ENCODE data around the gene ATP13A4.

Gene ATP13A4

DNA sequence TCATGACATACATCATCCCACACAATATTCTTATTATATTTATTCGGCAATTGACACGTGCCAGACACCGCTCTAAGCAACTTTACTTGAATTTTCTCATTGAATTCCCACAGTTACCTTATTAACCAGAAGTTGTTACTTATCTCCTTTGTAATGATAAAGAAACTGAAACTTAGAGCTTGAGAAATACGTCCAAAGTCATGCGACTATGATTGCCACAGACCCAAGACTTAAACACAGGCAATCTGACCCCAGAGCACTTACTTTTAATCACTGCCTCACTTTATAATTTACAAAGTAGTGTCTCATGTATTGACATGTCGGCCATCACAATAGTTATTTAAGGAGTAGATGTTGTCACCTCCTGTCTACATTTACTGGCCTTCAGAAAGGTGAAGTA, 64.7 kb downstream of the ATP13A4 start:
- no peak for DNase-seq

GRCh38 chr3:193488741-193489140, 66.0 kb downstream of the ATP13A4 start:
- no peak for DNase-seq

- DNase-seq, result no peak
Observed at GRCh38 chr3:193483988-193484539, 70.6 kb downstream of the ATP13A4 start.

DNA sequence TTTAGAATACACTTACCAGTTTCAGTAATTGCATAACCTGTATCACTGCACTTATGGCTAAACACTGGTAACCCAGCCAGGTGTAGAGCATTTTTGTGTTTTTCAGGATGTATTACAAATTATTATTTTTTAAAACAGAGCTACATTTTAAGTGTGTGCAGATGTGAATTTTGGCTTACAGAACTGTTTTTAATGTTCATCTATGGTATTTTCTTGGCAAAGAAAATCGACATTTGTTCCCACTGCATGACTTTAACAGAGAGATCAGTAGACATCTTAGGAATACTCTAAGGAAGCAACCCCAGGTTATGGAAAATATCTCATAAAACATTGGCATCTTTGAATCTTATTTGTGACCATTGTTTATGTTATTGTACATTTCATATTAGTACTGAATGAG, 73.3 kb downstream of the ATP13A4 start:
- no peak for DNase-seq

DNA sequence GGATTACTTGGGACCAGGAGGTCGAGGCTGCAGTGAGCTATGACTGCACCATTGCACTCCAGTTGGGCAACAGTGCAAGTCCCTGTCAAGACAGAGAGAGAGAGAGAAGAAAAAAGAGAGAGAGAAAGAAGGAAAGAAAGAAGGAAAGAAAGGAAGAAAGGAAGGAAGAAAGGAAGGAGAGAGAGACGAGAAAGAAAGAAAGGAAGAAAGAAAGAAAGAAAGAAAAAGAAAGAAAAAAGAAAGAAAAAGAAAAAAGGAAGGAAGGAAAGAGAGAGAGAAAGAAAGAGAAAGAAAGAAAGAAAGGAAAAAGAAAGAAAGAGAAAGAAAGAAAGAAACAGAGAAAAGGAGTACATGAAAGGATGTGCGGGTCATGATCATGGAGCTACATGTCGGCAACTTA, 80.2 kb downstream of the ATP13A4 start:
- no peak for DNase-seq

GRCh38 chr3:193470710-193471109, 84.0 kb downstream of the ATP13A4 start:
- no peak for DNase-seq

- no peak for DNase-seq
Observed at GRCh38 chr3:193465992-193466608, 88.6 kb downstream of the ATP13A4 start.

GRCh38 chr3:193464889-193465288, 89.8 kb downstream of the ATP13A4 start:
- no peak for DNase-seq

- DNase-seq, result no peak
Observed at GRCh38 chr3:193457526-193457925, 97.2 kb downstream of the ATP13A4 start.

- no peak for DNase-seq
Observed at GRCh38 chr3:193452338-193452737, 102.4 kb downstream of the ATP13A4 start.

DNA sequence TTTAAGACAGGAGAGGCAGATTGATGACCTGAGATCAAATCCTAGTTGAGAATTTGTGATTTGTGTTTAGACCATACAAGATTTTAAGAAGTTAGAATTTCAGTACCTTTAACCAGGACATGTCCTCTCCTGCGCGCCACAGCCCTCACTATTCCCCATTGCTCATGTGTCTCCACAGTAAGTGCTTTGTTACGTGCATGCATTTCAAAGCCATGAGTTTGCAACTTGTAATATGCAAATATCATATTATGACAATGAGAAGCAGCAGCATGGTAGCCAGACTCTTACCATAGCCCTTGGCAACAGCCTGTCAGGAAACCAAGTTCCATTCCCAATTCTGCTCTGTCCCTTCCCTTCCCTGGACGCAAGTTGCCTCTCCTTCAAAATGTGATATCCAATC, 102.8 kb downstream of the ATP13A4 start:
- DNase-seq, result no peak

DNA sequence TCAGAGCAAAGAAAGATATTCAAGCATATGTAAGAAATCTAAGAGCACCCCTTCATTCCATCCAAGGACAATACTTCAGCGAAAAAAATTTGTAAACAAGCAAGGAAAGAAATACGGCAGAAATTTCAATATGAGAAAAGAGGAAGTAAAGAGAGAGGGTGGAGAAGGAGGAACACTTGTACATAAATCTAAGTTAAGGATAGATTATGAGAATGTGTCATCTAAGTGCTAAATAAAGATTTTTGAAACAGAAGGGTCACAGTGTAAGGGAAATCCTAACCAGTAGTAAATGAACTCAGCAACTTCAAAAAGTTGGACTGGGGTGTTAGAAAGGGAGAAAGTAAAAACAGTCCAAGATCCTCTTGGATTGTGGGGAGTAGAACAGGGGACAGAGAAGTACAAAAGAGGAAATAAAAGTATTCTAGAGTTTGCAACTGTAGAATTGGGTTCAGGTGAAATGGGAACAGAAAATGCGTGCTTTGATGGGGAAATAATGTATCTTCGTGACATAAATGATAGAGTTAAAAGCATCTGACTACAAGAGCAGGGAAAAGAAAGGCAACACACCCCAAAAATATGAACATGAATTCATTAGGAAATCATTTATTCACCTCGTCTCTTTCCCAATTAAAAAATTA, 107.6 kb downstream of the ATP13A4 start:
- DNase-seq, result no peak

DNA sequence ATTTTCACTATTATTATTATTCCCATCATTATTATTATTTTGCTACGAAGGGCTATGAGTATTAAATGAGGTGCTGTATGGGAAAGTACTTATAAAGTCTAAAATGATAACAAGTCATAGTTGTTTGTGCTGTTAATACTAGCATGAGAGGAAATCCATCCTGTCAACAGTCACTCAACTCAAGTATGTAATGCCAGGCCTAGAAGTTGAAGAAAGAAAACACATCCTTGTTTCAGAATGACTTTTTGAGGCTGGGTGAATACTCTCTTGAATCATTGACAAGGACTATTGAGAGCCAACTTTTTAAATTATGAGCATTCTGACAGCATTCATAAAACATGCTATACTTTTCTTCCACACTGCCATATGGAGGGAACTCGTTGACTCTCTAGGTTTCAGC, 115.3 kb downstream of the ATP13A4 start:
- DNase-seq, result no peak

DNA sequence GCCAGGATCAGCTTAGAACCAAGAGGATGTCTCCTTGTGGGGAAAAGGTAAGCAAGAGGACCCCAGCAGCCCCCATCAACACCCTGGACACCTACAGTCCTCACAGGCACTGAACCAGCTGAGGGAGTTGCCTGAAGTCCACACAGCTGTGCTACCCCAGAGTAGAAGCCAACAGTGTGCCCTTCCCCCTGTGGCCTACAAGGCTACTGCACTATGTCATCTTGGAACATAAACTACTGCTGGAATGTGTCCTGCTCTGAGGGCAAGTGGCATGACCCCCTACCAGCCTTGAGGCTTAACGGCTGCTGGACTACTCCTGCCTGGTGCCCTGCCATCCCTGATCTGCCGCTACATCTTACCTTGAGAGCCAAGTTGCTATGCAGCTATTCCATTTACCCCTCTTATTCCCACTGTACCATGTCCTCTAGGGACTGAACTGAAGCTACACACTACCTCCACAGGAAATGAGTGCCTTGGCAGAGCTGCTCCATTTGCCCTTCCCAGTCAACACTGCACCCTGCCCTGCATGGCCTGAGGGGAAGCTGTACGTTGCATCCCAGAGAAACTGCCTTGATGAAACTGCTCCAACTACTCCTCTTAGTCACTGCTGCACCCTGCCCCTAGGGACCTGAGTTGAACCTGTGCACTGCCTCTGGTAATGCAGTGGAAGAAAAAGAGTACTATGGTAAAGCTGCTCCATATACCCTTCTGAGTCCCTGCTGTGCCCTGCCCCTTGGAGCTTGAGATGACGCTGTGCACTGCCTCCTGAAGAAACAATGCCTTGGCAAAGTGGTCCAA, 135.9 kb downstream of the ATP13A4 start:
- no peak for DNase-seq

DNA sequence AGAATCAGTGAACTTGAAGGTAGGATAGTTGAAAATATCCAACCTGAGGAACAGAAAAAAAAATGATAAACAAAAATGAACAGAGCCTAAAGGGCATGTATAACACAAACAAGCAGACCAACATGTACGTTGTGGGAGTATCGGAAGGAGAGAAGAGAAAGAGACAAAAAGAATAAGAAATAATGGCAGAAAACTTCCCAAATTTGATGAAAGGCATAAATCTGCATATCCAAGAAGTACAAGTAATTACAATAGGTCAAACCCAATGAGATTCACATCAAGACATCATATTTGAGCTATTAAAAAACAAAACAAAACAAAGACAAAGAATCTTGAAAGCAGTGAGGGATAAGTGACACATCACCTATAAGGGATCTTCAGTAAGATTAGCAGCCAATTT, 138.1 kb downstream of the ATP13A4 start:
- DNase-seq, result no peak

GRCh38 chr3:193407688-193408087, 147.0 kb downstream of the ATP13A4 start:
- DNase-seq, result no peak

DNA sequence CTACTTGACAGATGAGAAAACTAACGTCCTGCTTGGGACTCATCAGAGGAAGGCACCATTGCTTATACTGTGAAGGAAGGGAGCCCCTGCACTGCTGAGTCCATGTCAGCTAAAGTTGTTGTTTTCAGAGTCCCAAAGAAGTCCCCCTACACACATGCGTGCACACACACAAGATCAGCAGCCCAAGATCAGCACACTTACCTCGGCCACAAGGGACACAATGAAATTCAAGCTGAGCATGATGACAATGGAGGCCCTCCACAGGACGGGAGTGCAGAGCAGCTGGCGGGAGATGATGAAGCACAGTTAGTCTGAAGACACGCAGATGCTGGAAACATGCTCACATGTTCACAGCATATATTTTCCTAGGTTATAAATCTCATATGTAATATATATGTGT, 147.6 kb downstream of the ATP13A4 start:
- DNase-seq, result no peak

GRCh38 chr3:193403307-193403706, 151.4 kb downstream of the ATP13A4 start:
- no peak for DNase-seq

DNA sequence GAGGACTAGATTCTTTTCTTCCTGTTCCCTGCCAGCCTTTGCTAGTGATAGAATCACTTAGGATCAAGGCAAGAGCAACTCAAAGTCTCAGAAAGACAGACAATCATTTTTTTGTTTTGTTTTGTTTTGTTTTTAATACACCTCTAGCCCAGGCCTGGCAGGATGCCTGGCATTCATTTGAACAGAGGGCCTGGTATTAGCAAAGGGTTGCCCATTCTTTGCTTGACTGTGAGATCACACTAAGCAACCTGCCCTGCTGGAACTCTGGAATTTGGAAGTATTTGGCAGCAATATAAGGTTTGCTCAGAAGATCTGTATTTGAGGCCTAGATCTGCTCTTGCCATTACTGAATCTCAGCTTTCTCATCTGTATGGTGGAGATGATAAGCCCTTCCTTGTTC, 154.4 kb downstream of the ATP13A4 start:
- no peak for DNase-seq

DNA sequence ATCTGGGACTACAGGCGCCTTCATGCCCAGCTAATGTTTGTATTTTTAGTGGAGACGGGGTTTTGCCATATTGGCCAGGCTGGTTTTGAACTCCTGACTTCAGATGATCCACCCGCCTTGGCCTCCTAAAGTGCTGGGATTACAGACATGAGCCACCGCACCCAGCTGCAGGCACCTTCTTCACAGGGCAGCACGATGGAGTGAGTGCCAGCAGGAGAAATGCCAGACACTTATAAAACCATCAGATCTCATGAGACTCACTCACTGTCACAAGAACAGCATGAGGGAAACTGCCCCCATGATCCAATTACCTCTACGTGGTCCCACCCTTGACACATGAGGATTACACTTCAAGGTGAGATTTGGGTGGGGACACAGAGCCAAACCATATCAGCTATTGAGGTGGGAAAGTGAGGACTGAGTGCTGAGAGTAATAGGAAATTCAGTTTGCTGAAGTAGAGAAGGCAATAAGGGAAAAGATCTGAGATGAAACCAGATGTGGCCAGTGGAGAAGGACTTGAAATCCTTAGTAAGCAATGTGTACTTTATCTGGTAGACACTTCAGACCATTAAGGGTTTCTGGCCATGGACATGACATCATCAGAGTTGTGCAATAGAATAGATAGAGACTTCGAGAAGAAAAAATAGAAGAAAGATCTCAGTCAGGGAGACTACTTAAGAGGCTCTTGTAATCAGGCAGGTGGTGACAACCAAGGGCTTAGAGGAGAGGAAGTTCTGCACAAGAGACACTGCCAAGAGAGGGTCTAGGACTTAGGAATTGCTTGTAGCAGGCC, 158.0 kb downstream of the ATP13A4 start:
- no peak for DNase-seq

DNA sequence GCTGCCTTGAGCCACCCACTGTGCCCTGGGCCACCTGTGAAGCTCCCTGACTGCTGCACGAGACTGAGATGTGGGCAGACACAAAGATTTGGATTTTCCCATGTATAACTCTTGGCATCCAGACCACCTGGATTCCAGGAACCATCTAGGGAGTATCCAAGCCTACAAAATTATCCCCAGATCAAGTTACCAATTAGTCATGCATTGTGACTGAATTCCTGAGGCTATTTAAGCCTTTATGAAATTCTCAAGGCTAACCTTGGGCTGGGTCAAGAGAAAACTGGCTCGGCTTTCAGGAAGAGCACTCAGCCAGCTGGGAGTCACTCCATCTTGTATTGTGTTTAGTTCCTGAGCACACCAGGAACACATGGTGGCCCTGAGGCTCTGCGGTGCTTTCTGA, 162.8 kb downstream of the ATP13A4 start:
- DNase-seq, result no peak

DNA sequence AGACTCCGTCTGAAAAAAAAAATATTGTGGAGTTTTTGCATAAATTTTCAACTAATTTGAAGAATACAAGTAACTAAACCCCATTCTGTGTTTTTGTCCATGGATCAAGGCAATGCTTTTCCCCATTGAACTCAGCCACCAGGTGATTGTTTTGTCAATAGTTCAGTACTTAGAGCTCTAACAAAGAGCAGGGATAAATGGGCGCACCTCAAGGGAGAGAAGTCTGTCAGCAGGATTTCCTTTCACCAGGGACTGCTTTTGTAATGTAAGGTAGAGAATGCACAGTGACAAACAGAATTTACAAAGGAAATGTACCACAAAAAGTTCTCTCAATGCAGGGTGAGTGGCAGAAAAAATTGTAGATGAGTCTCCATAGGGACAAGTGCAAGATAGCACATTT, 165.4 kb downstream of the ATP13A4 start:
- DNase-seq, result no peak

DNA sequence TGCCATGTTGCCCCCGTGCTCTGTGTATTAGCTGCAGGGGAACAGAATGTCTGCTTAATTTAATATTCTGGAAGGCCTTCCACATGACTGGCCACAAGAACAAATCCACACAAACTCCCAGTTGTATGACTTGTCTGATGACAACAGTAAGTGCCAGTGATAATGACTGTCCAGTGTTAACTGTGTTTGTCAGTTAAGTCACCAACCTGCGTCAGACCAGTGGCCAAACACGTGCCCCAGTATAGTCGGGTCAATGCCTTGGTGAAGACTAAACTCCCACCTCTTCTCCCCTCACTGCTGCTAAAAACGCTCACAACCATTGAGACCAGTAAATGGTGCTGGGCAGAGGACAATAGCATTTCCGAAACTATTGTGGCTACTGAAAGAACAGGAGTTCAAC, 166.3 kb downstream of the ATP13A4 start:
- no peak for DNase-seq
